HG03432 (cell line): ENCODE results near the gene SIVA1.

Experiments used
- ATAC-seq: cut with Tn5 transposase; IDR thresholded peaks from one replicate; pipeline ENCODE4 v1.9.1; 2021; ENCODE audit warnings: mild to moderate bottlenecking, moderate library complexity; ENCODE audit not compliant: unreplicated experiment

Gene SIVA1

GRCh38 chr14:104752735-104753527 lies at the start of gene SIVA1:
TSS of gene SIVA1 (plus strand) at chr14:104753147. CDS start at chr14:104753202, 55 bp downstream.
- ATAC-seq = peak; percentile 89

GRCh38 chr14:104703269-104703668 lies 49.7 kb upstream of the SIVA1 start:
- ATAC-seq = no peak

- ATAC-seq = no peak
Measured at GRCh38 chr14:104704252-104704651, 48.7 kb upstream of the SIVA1 start.

- ATAC-seq = no peak
Measured at GRCh38 chr14:104705340-104706047, 47.5 kb upstream of the SIVA1 start.

- no peak for ATAC-seq
Measured at GRCh38 chr14:104706733-104707607, 46.0 kb upstream of the SIVA1 start.

GRCh38 chr14:104707608-104708595 lies 45.0 kb upstream of the SIVA1 start:
- ATAC-seq = no peak

- ATAC-seq = no peak
Measured at GRCh38 chr14:104708606-104709268, 44.2 kb upstream of the SIVA1 start.

- no peak for ATAC-seq
Measured at GRCh38 chr14:104709387-104710039, 43.4 kb upstream of the SIVA1 start.

- no peak for ATAC-seq
Measured at GRCh38 chr14:104710071-104710735, 42.7 kb upstream of the SIVA1 start.

- ATAC-seq = no peak
Measured at GRCh38 chr14:104712881-104713734, 39.8 kb upstream of the SIVA1 start.

GRCh38 chr14:104714066-104714465 lies 38.9 kb upstream of the SIVA1 start:
- no peak for ATAC-seq

GRCh38 chr14:104714681-104715080 lies 38.3 kb upstream of the SIVA1 start:
- ATAC-seq = no peak

GRCh38 chr14:104715416-104715815 lies 37.5 kb upstream of the SIVA1 start:
- no peak for ATAC-seq

- no peak for ATAC-seq
Measured at GRCh38 chr14:104715871-104716270, 37.1 kb upstream of the SIVA1 start.

- no peak for ATAC-seq
Measured at GRCh38 chr14:104717137-104717536, 35.8 kb upstream of the SIVA1 start.

GRCh38 chr14:104717646-104718045 lies 35.3 kb upstream of the SIVA1 start:
- no peak for ATAC-seq

GRCh38 chr14:104718147-104718546 lies 34.8 kb upstream of the SIVA1 start:
- no peak for ATAC-seq

GRCh38 chr14:104718871-104719270 lies 34.1 kb upstream of the SIVA1 start:
- no peak for ATAC-seq
